PC-3 (cell line): ENCODE results near the gene SCGB1C1.
"Not testable (repeated sequence)": the region's sequence is repeated elsewhere in the genome, so short reads cannot be mapped to it uniquely, and the experiment has no call there.

Experiments
- CTCF ChIP-seq: fragments of 300-600 bp; sonication (generic); conservative IDR thresholded peaks from 2 replicates; pipeline ENCODE4 v1.5.1; 2017; ENCODE audit warnings: antibody characterized with exemption, low read depth, mild to moderate bottlenecking, low read length
- EZH2 ChIP-seq: fragments of 300-600 bp; sonication (generic); IDR thresholded peaks from one replicate; pipeline ENCODE4 v1.6.1; 2017; ENCODE audit warnings: antibody characterized with exemption, mild to moderate bottlenecking, low read length; ENCODE audit not compliant: unreplicated experiment
- EZH2phosphoT487 ChIP-seq: fragments of 300-600 bp; sonication (generic); IDR thresholded peaks from 2 replicates; pipeline ENCODE4 v1.6.1; 2018; ENCODE audit warnings: mild to moderate bottlenecking, antibody characterized with exemption, low read length, borderline replicate concordance

- TF ChIP-seq EZH2phosphoT487, EZH2, CTCF: not testable (repeated sequence)
Observed at GRCh38 chr11:189843-190311, 3.0 kb upstream of the SCGB1C1 start.
